A673 (cell line): ENCODE data around the gene ANGPTL2. TPM values are rescaled to one million over a fixed set of nuclear protein-coding genes. Genes with fewer than 3 reads are reported as not detected.

Experiments
- BruUV-seq: library from RNA; stranded (reverse); fragments of 400-500 nt; replicated peaks from 2 replicates; lab custom pipeline; 2021; lab: Mats Ljungman, UMichigan
- CTCF ChIA-PET: fragments of 300-600 bp; sonication (Branson Sonifier 250); formaldehyde crosslinking; loops from one replicate; lab custom pipeline; 2022; ENCODE audit warnings: antibody characterized with exemption; lab: Charles Lee
- POLR2A ChIA-PET: fragments of 300-600 bp; sonication (Branson Sonifier 250); formaldehyde crosslinking; loops from one replicate; lab custom pipeline; 2022; ENCODE audit warnings: antibody characterized with exemption; ENCODE audit not compliant: low non-redundant PET; lab: Charles Lee
- DNase-seq: peaks from one replicate; pipeline ENCODE4 v3.0.0-alpha.2; 2015; ENCODE audit warnings: low spot score
- H3K27ac ChIP-seq: fragments of 200-600 bp; sonication (generic); 2 replicates; pipeline ENCODE4 v1.5.1; 2016; ENCODE audit warnings: mixed run types, low read depth, mild to moderate bottlenecking, mixed read lengths, antibody characterized with exemption, low read length; ENCODE audit not compliant: poor library complexity, severe bottlenecking
- H3K27me3 ChIP-seq: fragments of 200-600 bp; sonication (generic); replicated peaks from 2 replicates; pipeline ENCODE4 v1.6.1; 2017; ENCODE audit warnings: mixed run types, low read depth, mild to moderate bottlenecking, mixed read lengths, antibody characterized with exemption, low read length; ENCODE audit not compliant: insufficient read depth, poor library complexity
- H3K36me3 ChIP-seq: fragments of 200-600 bp; sonication (generic); 2 replicates; pipeline ENCODE4 v1.6.1; 2016; ENCODE audit warnings: mixed run types, mild to moderate bottlenecking, mixed read lengths, antibody characterized with exemption, low read length; ENCODE audit not compliant: insufficient read depth, poor library complexity, severe bottlenecking
- H3K4me1 ChIP-seq: fragments of 200-600 bp; sonication (generic); 2 replicates; pipeline ENCODE4 v1.6.1; 2017; ENCODE audit warnings: mixed run types, mild to moderate bottlenecking, mixed read lengths, antibody characterized with exemption, low read length; ENCODE audit not compliant: insufficient read depth, poor library complexity, severe bottlenecking
- H3K4me3 ChIP-seq: fragments of 200-600 bp; sonication (generic); 2 replicates; pipeline ENCODE4 v1.5.1; 2016; ENCODE audit warnings: low read depth, mixed run types, mild to moderate bottlenecking, mixed read lengths, low read length; ENCODE audit not compliant: poor library complexity, severe bottlenecking
- H3K9me3 ChIP-seq: fragments of 200-600 bp; sonication (generic); 2 replicates; pipeline ENCODE4 v1.6.1; 2016; ENCODE audit warnings: mixed run types, low read depth, mild to moderate bottlenecking, mixed read lengths, antibody characterized with exemption, low read length; ENCODE audit not compliant: poor library complexity, severe bottlenecking
- CTCF ChIP-seq: fragments of 300-800, 200-600 bp; sonication (generic); conservative IDR thresholded peaks from 2 replicates; pipeline ENCODE4 v1.5.1; 2017; ENCODE audit warnings: low read depth, mild to moderate bottlenecking, antibody characterized with exemption, low read length, moderate library complexity, mixed read lengths
- EZH2 ChIP-seq: fragments of 200-600 bp; sonication (generic); IDR thresholded peaks from 2 replicates; pipeline ENCODE4 v1.6.1; 2017; ENCODE audit warnings: borderline replicate concordance, low read depth, mild to moderate bottlenecking, mixed read lengths, antibody characterized with exemption, low read length; ENCODE audit not compliant: poor library complexity, severe bottlenecking
- intact Hi-C: fragments of 100-400 bp; cut with micrococcal nuclease; formaldehyde crosslinking; loops from one replicate; pipeline ENCODE4 v1.10.0; 2022; ENCODE audit not compliant: unreplicated experiment
- total RNA-seq: library from RNA; stranded (reverse); gene quantifications from 2 replicates; pipeline ENCODE4 v1.2.3, GENCODE V29; 2021

ANGPTL2 gene
- total RNA-seq, 1 experiment from 2014 or later, result 2.5 TPM

GRCh38 chr9:127126971-127127370, 4.5 kb upstream of the ANGPTL2 start:
- intact Hi-C loops, result no loop called here
- no peak for DNase-seq
- no peak for TF ChIP-seq EZH2
- no peak for TF ChIP-seq CTCF
- H3K4me1 ChIP-seq, result peaks cover 13% of the 10 kb centered on the region
- POLR2A ChIA-PET, result no interaction called here
- H3K36me3 ChIP-seq, result no peaks in the 10 kb centered on the region
- BruUV-seq, result no TSS peak
- H3K9me3 ChIP-seq, result no peaks in the 10 kb centered on the region
- no peaks in the 10 kb centered on the region for H3K27me3 ChIP-seq
- H3K27ac ChIP-seq, result no peak overlapping the region
- CTCF ChIA-PET, result no interaction called here
- H3K4me3 ChIP-seq, result no peak overlapping the region

- no peak for TF ChIP-seq CTCF
- TF ChIP-seq EZH2, result no peak
- H3K4me1 ChIP-seq, result peaks cover 13% of the 10 kb centered on the region
- no TSS peak for BruUV-seq
- no peaks in the 10 kb centered on the region for H3K9me3 ChIP-seq
- no peak overlapping the region for H3K4me3 ChIP-seq
- no peak overlapping the region for H3K27ac ChIP-seq
- ChIA-PET POLR2A (no interaction called here), CTCF (no interaction called here)
- intact Hi-C loops, result no loop called here
- no peaks in the 10 kb centered on the region for H3K27me3 ChIP-seq
- H3K36me3 ChIP-seq, result no peaks in the 10 kb centered on the region
- DNase-seq, result no peak
Observed at GRCh38 chr9:127124792-127125191, 2.4 kb upstream of the ANGPTL2 start.

GRCh38 chr9:127124111-127124531, 1.7 kb upstream of the ANGPTL2 start:
- intact Hi-C loops, result no loop called here
- Histone ChIP-seq H3K4me3 (no peak overlapping the region), H3K36me3 (no peaks in the 10 kb centered on the region), H3K4me1 (peaks cover 13% of the 10 kb centered on the region), H3K27ac (no peak overlapping the region), H3K9me3 (no peaks in the 10 kb centered on the region), H3K27me3 (no peaks in the 10 kb centered on the region)
- TF ChIP-seq EZH2 (no peak), CTCF (no peak)
- POLR2A ChIA-PET, result no interaction called here
- DNase-seq, result no peak
- BruUV-seq, result no TSS peak
- CTCF ChIA-PET, result no interaction called here
